GM18907 (cell line): ENCODE results near the gene MED25.
"Not testable (repeated sequence)": the region's sequence is repeated elsewhere in the genome, so short reads cannot be mapped to it uniquely, and the experiment has no call there.

Experiments used
- ATAC-seq: cut with Tn5 transposase; IDR thresholded peaks from one replicate; pipeline ENCODE4 v1.9.1; 2021; ENCODE audit warnings: mild to moderate bottlenecking, moderate library complexity; ENCODE audit not compliant: unreplicated experiment

MED25 gene

DNA sequence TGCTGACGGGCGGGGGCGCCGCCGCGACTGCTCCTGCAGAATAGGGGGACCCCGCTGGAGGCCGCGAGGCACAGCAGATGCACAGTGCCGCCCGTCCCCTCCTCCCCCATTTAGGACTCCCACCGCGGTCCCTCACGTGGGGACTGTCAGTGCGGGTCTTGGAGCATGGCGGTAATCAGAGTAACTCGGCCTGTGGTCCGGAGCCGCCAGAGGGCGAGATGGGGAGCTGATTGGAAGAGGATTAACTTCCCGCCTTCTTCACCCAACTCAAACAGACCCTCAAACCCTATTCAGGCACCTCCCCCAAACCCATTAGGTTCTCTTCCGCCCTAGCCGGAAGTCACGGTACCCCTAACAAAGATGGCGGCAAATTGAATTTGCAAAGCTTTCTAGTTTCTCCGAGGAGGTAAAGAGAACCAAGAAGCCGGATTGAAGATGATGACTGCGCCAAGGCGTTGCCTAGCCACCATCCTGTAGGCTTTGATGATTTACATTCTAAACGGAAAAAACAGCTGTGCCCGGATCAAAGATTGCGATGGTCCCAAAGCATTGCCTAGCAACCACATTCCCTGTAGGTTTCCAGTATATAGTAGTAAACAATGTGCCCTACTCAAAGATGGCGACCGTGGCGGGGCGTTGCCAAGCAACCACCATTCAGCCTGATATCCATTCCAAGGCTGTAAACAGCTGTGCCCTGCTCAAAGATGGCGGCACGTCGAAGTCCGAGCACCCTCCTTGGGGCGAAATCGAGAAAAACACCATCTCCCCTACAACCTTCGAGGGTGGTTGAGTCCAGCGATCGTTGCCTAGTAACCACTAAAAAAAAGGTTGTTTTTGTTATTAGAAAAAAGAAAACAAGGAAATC is 4.9 kb upstream of the MED25 start, which contains the start of gene FUZ:
Gene FUZ (minus strand): TSS at position 296 of the 865 bp plus-strand sequence. CDS start 186 bp downstream, at position 110.
- peak; percentile 58 for ATAC-seq

GRCh38 chr19:49814010-49814409 is 4.1 kb upstream of the MED25 start:
- ATAC-seq, result no peak

DNA sequence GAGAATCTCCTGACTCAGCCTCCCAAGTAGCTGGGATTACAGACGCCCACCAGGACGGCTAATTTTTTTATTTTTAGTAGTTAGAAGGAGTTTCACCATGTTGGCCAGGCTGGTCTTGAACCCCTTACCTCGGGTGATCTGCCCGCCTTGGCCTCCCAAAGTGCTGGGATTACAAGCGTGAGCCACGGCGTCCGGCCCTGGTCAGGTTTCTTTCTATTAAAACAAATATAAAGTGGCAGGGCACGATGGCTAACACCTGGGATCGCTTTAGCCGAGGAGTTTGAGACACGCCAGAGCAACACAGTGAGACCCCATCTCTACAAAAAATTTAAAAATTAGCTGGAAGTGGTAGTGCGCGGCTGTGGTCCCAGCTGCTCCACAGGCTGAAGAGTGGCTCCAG is 1.5 kb upstream of the MED25 start:
- ATAC-seq, result no peak

- ATAC-seq, result peak; percentile 12
These were observed 721 bp downstream of the MED25 start for GRCh38 chr19:49818649-49819370.

DNA sequence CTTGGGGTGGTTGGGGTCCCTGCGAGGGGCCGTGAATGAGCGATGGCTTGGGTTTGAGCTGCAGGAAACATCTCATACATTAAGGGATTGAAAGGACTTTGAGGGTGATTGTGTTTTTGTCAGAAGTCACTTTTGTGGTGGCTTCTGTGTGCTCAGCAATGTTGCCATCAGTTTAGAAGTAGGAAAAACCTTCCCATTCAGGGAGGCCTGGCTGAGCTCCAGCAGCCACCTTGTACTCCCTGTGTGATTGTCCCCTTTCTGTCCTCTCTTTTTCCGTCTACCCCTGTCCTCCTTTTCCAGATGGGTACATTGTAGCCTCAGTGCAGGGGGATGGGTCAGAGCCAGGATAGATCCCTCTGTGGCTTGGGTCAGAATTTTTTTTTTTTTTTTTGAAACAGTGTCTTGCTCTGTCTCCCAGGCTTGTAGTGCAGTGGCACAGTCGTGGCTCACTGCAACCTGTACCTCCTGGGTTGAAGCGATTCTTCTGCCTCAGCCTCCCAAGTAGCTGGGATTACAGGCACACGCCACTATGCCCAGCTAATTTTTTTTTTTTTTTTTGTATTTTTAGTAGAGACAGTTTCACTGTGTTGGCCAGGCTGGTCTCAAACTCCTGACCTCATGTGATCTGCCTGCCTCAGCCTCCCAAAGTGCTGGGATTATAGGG is 1.5 kb downstream of the MED25 start:
- ATAC-seq, result not testable (repeated sequence)

DNA sequence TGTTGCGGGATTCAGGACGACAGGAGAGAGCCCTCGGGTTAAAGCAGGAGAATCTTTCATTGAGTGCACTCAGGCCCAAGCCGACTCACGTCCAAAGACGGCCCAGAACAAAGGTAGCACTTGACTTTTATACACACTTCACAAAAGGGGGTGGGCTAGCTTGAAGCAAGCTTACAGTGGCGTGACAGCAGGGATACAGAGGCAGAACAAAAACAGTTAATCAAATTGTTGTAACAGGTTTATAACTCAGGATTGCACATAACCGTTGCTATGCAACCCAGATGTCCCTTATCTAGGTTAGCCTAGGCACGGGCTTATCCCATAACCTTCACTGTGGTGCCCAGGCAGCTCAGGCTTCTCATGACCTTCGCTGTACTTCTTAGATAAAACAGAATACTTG is 2.0 kb downstream of the MED25 start:
- ATAC-seq, result no peak

GRCh38 chr19:49823472-49823871 is 5.4 kb downstream of the MED25 start:
- no peak for ATAC-seq

DNA sequence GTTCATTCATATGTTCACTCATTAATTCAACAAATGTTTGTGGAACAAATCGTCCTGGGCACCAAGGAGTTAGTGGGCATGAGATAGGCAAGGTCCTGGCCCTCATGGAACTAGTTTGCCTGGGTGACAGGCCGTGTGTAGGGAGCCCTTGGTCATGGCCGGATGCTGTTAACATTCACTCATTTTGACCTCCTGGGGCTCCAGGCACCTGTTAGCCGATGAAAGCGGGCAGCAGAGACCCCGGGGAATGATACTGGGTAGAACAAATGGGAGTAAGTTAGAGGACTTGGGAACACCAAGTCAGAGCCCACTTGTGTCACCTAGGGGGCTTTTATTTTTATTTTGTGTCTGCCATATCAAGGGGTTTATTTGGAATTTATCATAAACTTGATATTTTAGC is 6.6 kb downstream of the MED25 start:
- ATAC-seq, result no peak

DNA sequence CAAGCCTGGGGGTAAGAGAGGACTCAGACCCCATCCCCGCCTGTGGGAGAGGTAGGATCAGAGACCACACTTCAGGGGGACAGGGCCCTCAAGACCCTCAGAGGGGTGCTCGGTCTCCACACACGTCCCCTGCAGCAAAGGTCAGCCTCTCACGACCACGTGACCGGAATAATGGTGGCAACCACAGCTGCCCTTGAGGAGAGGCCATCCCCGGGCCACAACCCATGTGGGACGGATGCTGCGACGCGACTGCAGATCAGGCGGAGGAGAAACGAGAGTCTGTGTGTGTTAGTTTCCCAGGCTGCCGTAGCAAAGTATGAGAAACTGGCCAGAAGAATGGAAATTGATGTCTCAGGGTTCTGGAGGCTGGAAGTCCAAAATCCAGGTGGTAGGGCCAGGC is 8.9 kb downstream of the MED25 start:
- ATAC-seq, result no peak

- ATAC-seq, result no peak
These were observed 11.1 kb downstream of the MED25 start for GRCh38 chr19:49829200-49829599.

- ATAC-seq, result no peak
These were observed 11.6 kb downstream of the MED25 start for GRCh38 chr19:49829721-49830120.

DNA sequence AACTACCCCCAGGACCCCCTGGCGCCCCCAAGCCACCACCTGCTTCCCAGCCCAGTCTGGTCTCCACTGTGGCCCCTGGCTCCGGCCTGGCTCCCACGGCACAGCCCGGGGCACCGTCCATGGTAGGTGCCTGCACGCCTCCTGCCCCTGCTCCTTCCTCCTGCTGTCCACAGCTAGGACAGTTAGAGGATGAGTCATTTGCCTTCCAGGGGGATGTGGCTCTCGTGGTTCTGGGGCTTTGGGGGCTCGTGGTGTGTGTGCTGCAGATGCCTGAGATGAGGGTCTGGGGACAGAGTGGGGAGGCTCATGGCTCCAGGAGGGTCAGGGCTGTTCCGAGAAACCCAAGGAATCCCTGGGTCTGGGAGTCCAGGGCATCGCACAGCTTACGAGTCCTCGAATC is 12.7 kb downstream of the MED25 start:
- ATAC-seq, result no peak

GRCh38 chr19:49831592-49831991 is 13.5 kb downstream of the MED25 start:
- ATAC-seq, result no peak

GRCh38 chr19:49832556-49832955 is 14.5 kb downstream of the MED25 start:
- ATAC-seq, result no peak

- ATAC-seq, result no peak
These were observed 15.5 kb downstream of the MED25 start for GRCh38 chr19:49833599-49833998.

- ATAC-seq, result no peak
These were observed 17.5 kb downstream of the MED25 start for GRCh38 chr19:49835562-49835961.

DNA sequence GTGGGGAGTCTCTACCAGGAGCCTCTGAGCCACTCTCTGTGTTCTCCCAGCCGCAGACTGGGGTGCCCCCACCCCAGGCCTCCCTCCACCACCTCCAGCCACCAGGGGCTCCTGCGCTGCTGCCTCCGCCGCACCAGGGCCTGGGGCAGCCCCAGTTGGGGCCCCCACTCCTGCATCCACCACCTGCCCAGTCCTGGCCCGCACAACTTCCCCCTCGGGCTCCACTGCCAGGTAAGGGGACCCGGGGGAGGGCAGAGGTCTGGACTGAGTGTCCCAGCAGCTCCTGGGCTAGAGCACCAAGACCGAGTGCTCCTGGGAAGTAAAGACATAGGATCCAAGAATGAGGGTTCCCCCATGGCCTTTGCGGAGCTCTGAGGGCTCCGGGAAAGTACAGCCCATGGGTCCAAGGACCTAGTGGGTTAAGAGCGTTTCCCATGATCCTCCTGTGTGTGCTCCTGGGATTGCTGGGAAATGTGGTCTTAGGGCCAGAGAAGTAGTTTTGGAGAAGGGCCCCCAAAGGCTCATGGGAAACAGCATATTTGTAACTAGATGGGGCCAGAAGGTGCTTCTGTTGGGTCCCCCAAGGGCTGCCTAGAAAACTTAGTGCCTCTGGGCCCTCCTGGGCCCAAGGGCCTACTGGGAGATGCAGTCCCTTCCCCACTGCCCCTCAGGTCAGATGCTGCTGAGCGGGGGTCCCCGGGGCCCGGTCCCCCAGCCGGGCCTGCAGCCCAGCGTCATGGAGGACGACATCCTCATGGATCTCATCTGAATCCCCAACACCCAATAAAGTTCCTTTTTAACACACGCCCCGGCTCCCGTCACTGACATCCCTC is 18.3 kb downstream of the MED25 start:
- no peak for ATAC-seq

- no peak for ATAC-seq
These were observed 18.9 kb downstream of the MED25 start for GRCh38 chr19:49837009-49837310.

GRCh38 chr19:49837425-49837824 is 19.3 kb downstream of the MED25 start:
- no peak for ATAC-seq

GRCh38 chr19:49838885-49839588 is 20.9 kb downstream of the MED25 start:
- no peak for ATAC-seq
